Mucosa of stomach (tissue), 1 donor: Measurements from ENCODE around the gene TMEM63C.

ENCODE experiments used
- H3K27me3 ChIP-seq: one replicate; pipeline ENCODE4 v1.7.0; 2013; ENCODE audit warnings: mild to moderate bottlenecking, low read length; ENCODE audit not compliant: control insufficient read depth, insufficient read depth
- H3K36me3 ChIP-seq: one replicate; pipeline ENCODE4 v1.7.0; 2013; ENCODE audit warnings: low read length; ENCODE audit not compliant: control insufficient read depth, insufficient read depth
- H3K4me1 ChIP-seq: one replicate; pipeline ENCODE4 v1.7.0; 2013; ENCODE audit warnings: mild to moderate bottlenecking, low read length; ENCODE audit not compliant: control insufficient read depth, insufficient read depth
- H3K4me3 ChIP-seq: one replicate; pipeline ENCODE4 v1.7.0; 2013; ENCODE audit warnings: low read length
- H3K9ac ChIP-seq: one replicate; pipeline ENCODE4 v1.7.0; 2013; ENCODE audit warnings: mild to moderate bottlenecking, low read length, moderate library complexity
- H3K9me3 ChIP-seq: one replicate; pipeline ENCODE4 v1.7.0; 2013; ENCODE audit warnings: mild to moderate bottlenecking, low read length, moderate library complexity; ENCODE audit not compliant: control insufficient read depth
- donor health status: Pancreatic carcinoma.

Gene TMEM63C

DNA sequence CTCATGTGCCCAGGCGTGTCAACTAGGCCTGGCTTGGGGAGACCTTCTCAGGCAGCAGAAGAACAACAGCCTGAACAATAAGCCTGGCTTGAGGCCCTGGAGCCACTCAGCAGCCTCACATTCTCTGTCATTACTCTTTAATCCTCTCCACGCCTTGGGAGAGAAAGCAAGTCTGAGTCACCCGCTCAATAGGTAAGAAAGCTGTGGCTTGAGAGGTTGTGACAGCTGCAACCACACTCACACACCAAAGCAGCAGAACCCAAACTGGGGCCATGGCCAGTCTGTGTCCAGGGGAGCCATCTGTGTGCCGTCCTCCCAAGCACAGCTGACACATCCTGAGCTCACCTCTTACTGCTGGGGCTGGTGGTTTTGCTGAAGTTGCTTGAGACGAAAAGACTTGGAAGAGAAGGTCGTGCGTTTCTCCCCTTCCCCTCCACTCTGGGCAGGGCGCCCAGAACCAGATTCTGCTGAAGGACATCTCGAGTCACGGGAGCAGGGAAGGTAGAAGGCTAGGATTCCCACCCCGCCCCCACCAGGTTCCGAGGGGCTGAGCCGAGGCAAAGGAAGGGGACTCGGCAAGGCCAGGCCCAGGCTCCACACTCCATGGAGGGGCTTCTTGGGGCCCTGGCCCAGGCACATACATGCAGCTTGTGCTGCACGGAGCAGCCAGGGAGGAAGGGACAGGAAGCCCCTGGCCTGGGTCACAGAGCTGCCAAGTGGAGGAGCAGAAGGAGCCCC lies 5.5 kb downstream of the TMEM63C start:
- H3K27me3 ChIP-seq = peaks cover 39% of the 10 kb centered on the region

DNA sequence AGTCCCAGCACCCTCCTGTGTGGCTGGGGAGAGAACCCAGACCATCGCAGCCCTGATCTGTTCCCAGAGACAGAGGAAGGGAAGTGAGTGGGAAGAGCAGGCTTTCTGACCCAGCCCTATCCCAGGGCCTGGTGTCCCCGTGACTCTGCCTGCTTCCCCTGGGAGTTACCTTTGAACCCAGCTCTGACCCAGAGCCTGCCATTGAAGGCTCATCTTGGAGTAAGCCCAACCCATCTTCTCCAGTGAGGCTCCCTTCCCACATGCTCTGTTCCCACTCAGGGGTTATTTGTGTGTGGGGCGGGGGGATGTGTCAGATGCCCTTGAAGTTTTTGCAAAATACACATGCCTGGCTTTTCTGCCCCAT lies 6.0 kb downstream of the TMEM63C start:
- peaks cover 6% of the 10 kb centered on the region for H3K4me1 ChIP-seq
- H3K9me3 ChIP-seq = no peaks in the 10 kb centered on the region
- no peak overlapping the region for H3K4me3 ChIP-seq
- no peak overlapping the region for H3K9ac ChIP-seq
- H3K27me3 ChIP-seq = peaks cover 33% of the 10 kb centered on the region
- H3K36me3 ChIP-seq = no peaks in the 10 kb centered on the region

More for the DNA sequence above, 5.5 kb downstream of the TMEM63C start:
- H3K4me1 ChIP-seq = peaks cover 6% of the 10 kb centered on the region
- H3K9me3 ChIP-seq = no peaks in the 10 kb centered on the region
- H3K36me3 ChIP-seq = no peaks in the 10 kb centered on the region
- H3K9ac ChIP-seq = no peak overlapping the region
- no peak overlapping the region for H3K4me3 ChIP-seq

DNA sequence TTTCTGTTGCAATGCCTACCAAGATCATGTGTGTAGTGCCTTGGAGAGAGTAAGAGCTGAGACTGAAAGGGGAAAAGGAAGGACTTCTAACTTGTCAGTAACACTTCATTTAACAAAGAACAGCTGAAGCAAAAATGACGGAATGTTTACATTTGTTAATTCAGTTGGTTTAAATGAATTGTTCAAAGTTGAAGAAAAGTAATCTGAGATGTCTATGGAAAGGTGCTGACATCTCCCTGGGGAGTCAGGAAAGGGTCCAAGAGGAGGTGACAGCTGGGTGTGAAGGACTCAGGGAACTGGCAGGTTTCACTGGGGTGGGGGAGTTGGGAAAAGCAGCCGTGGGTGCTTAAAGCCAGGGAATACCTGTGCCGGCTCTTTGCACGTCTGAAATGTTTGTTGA lies 7.9 kb downstream of the TMEM63C start:
- Histone ChIP-seq H3K36me3 (no peaks in the 10 kb centered on the region), H3K4me3 (no peak overlapping the region), H3K4me1 (peaks cover 4% of the 10 kb centered on the region), H3K27me3 (peaks cover 19% of the 10 kb centered on the region), H3K9ac (no peak overlapping the region), H3K9me3 (no peaks in the 10 kb centered on the region)

DNA sequence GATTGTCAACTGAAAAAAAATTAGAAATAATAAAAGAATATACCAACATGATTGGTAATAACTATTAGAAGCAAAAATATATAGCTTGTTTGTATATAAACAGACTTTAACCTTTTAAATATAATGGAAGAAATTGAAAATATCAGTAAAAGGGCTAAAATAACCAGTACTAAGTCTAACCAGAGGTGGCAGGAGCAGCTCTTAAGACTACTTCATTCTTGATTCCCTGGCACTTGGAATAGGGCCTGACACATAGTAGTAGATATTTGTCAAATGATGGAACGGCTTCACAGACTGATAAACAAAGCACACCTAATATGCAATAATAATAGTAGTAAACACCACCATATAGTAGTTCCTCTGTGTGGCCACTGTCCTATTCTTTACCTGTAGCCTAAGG lies 9.4 kb downstream of the TMEM63C start:
- no peak overlapping the region for H3K9ac ChIP-seq
- no peaks in the 10 kb centered on the region for H3K4me1 ChIP-seq
- no peak overlapping the region for H3K4me3 ChIP-seq
- no peaks in the 10 kb centered on the region for H3K9me3 ChIP-seq
- H3K36me3 ChIP-seq = no peaks in the 10 kb centered on the region
- H3K27me3 ChIP-seq = peaks cover 13% of the 10 kb centered on the region

DNA sequence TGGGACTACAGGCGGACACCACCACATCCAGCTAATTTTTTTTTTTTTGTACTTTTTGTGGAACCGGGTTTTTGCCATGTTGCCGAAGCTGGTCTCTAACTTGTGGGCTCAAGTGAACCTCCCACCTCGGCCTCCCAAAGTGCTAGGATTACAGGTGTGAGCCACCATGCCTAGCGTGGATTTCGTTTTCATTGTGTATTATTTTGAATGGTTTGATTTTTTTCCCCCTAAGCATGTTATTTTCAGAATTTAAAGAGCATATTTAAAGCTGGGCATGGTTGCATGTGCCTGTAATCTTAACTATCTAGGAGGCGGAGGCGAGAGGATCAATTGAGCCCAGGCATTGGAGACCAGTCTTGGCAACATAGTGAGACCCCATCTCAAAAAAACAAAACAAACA lies 13.1 kb downstream of the TMEM63C start:
- peaks cover under 1% of the 10 kb centered on the region for H3K27me3 ChIP-seq
- no peak overlapping the region for H3K4me3 ChIP-seq
- H3K36me3 ChIP-seq = no peaks in the 10 kb centered on the region
- H3K9me3 ChIP-seq = no peaks in the 10 kb centered on the region
- H3K9ac ChIP-seq = no peak overlapping the region
- H3K4me1 ChIP-seq = no peaks in the 10 kb centered on the region

DNA sequence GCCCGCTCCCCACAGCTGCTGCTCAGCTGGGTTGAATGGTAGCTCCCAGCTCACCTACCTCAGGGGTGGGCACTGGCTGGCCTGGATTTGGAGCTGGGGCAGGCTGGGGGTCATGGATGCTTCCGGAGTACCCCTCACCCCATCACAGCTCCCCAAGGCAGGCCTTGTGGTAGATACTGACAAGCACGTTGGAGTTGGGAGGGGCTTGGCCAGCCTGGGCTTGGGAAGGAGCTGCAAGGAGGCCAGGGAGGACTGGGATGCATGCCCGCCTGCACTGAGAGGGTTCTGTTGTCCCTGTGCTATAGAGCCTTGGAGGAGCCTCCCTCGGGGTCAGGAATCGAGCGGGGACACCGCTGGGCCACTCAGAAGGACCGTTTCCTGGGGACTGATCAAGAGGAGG lies 14.2 kb downstream of the TMEM63C start:
- Histone ChIP-seq H3K9me3 (no peaks in the 10 kb centered on the region), H3K9ac (no peak overlapping the region), H3K36me3 (no peaks in the 10 kb centered on the region), H3K4me3 (no peak overlapping the region), H3K4me1 (no peaks in the 10 kb centered on the region), H3K27me3 (no peaks in the 10 kb centered on the region)

DNA sequence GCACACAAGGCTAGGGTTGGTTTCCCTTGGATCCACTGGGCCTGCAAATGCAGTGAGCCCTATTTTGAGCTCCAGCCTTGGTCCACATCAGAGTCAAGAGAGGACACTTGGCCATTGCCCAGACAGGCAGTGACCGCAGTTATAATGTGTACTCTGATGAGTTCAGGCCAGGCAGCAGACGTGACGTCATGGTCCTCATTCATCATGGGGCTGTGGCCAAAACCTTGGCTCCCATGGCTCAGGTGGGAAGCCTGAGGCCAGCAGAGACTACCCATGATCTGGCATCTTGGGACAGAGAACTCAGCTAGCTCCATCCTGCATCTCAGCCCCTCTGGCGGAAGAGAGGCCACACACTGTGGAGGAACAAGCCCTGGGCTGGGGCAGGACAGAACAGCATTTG lies 16.4 kb downstream of the TMEM63C start:
- H3K9me3 ChIP-seq = no peaks in the 10 kb centered on the region
- no peaks in the 10 kb centered on the region for H3K36me3 ChIP-seq
- H3K4me3 ChIP-seq = no peak overlapping the region
- H3K27me3 ChIP-seq = no peaks in the 10 kb centered on the region
- H3K9ac ChIP-seq = no peak overlapping the region
- H3K4me1 ChIP-seq = no peaks in the 10 kb centered on the region

DNA sequence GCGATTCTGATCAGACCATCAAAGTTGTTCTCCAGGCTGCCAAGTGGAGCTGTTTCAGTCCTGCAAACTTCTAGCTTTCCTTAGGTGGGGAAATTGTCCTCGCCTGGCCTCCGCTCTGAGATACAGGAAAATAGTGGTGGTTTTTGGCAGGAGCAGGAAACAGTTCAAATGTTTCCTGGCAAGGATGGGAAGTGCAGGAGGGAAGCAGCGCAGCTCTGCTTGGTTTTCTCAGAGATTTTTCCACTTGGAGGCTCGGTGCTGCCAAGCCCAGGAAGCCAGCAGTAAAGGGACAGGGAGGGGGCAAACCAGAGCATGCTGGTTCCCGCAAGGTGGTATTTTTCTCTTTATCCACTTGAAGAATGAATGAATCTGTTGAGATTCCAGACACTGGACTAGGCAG lies 17.0 kb downstream of the TMEM63C start:
- H3K9ac ChIP-seq = no peak overlapping the region
- no peaks in the 10 kb centered on the region for H3K9me3 ChIP-seq
- no peaks in the 10 kb centered on the region for H3K27me3 ChIP-seq
- no peaks in the 10 kb centered on the region for H3K4me1 ChIP-seq
- no peaks in the 10 kb centered on the region for H3K36me3 ChIP-seq
- no peak overlapping the region for H3K4me3 ChIP-seq

DNA sequence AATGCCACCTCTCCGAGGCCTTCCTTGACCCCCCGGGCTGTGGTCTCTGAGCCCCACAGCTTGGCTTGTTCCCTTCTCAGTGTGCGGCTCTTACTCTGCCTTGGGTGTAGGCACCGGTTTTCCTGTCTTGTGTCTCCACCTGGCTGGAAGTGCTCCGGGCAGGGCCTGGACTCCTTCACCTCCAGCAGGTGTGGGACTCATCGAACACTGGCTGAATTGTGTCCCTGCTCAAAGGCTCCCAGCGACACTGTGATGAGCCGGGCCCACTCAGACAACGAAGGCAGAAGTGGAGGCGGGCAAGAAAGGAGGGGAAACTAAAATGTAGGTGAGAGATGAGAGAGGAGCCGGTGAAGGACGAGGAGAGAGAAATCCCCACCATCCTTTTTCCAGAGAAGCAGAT lies 18.0 kb downstream of the TMEM63C start:
- Histone ChIP-seq H3K9ac (no peak overlapping the region), H3K27me3 (no peaks in the 10 kb centered on the region), H3K9me3 (no peaks in the 10 kb centered on the region), H3K4me3 (no peak overlapping the region), H3K36me3 (no peaks in the 10 kb centered on the region), H3K4me1 (peaks cover 3% of the 10 kb centered on the region)

DNA sequence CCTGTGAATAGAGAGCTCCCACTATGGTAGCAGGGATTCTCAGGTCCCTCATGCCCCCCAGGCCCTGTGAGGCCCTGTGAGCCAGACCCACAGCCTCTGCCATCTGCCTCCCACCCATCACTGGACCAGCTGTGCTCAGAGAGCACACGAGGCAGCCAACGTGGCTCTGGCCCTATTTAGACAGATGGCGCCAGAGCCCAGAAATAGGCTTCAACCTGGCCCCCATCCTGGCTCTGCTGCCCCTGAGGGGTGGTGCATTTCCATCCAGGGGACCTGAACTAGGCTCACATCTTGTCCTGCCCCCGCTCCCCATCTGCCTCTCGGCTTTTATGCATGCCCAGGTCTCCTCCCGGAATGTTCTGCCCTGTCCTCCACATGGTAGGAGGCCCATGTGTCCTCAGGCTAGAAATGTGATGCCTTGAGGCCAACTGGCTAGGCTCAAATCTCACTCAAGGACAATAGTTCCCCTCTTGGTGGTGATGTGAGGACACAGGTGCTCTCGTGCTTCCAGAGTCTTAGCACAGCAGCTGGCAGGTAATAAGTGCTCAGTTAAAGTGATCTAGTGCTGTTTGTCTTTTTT lies 18.9 kb downstream of the TMEM63C start:
- Histone ChIP-seq H3K9me3 (no peaks in the 10 kb centered on the region), H3K4me3 (no peak overlapping the region), H3K4me1 (peaks cover 3% of the 10 kb centered on the region), H3K36me3 (no peaks in the 10 kb centered on the region), H3K27me3 (no peaks in the 10 kb centered on the region), H3K9ac (no peak overlapping the region)

DNA sequence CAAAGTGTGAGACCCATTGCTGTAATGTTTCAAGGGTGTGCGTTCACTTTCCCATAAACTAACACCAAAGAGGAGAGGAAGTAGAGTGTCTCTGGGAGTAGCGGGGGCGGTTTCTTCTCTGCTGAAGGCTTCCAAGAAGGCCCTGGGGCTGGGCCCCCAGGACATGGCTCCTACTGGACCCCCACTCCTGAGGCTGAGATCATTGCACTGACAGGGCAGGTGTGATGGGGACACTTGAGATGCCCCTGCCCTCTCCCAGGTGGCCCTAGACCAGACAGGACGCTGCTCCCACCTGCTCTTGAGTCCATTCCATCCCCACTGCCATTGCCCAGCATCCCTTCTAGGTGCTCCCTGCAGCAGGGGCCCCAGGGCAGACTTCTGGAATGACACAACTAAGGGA lies 20.1 kb downstream of the TMEM63C start:
- Histone ChIP-seq H3K9me3 (no peaks in the 10 kb centered on the region), H3K36me3 (no peaks in the 10 kb centered on the region), H3K27me3 (no peaks in the 10 kb centered on the region)

DNA sequence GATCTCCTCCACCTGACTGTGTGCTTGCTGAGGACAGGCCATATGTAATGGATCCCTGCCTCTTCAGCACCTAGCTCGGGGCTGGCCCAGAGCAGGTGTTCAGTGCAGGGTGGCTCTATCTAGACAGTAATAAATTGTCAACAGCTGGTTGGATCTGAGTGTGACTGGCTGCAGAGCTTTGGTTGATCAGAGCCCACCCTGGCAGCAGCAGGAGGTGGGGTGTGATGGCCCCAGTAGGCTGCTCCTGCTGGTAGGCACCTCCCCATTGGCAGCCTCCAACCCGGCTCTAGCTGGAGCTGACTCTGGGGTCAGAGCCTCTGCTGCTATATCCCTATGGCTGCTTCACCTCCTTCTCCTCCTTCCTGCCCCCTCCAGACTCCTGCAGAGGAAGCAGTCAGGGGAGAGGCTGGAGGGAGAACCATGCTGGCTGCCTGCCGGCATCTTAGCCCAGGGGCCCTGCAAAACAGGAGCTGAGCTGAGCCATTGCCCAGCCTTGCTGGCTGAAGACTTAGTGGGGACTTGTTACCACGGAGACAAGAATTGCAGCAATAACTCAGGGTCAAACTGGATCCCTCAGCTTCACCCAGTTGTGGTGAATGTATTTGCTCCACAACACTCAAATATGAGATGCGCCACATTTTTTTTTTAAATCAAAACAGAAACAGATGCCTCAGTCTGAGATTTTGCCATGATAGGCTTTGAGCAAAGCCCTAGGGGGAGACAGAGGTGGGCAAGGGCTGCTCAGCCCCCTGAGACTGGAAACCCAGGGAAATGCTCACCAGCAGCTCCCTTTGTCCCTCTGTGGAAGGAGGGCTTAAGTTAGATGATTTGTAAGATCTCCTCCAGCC lies 22.2 kb downstream of the TMEM63C start:
- Histone ChIP-seq H3K4me1 (peaks cover 3% of the 10 kb centered on the region), H3K4me3 (no peak overlapping the region), H3K9ac (no peak overlapping the region), H3K9me3 (no peaks in the 10 kb centered on the region), H3K27me3 (no peaks in the 10 kb centered on the region), H3K36me3 (no peaks in the 10 kb centered on the region)

More for the DNA sequence above, 20.1 kb downstream of the TMEM63C start:
- Histone ChIP-seq H3K4me3 (no peak overlapping the region), H3K9ac (no peak overlapping the region), H3K4me1 (peaks cover 3% of the 10 kb centered on the region)
